Measurements from ENCODE around the gene KCNQ2.

- TF ChIP-seq CTCF (IDR thresholded peaks at IDR 0.05), result no peak
- no peak for TF ChIP-seq POLR2A (IDR thresholded peaks at IDR 0.05)
Observed at GRCh38 chr20:63494084-63494419, 21.6 kb upstream of the KCNQ2 start.
